GM10266 (cell line): ENCODE results near the gene SORCS1.

Experiments
- DNase-seq: peaks from one replicate; pipeline ENCODE4 v3.0.0; 2012; ENCODE audit errors: extremely low spot score
- CTCF ChIP-seq: IDR thresholded peaks from 2 replicates; pipeline ENCODE4 v1.5.1; 2012; ENCODE audit warnings: mild to moderate bottlenecking, low read depth; ENCODE audit not compliant: control insufficient read depth, insufficient read depth; ENCODE audit errors: missing control alignments

Gene SORCS1

GRCh38 chr10:106872176-106872575 lies 292.3 kb downstream of the SORCS1 start:
- no peak for TF ChIP-seq CTCF
- DNase-seq: no peak

GRCh38 chr10:106866244-106866845 lies 298.2 kb downstream of the SORCS1 start:
- TF ChIP-seq CTCF: peak; percentile 22
- no peak for DNase-seq

- DNase-seq: no peak
- no peak for TF ChIP-seq CTCF
Measured at GRCh38 chr10:106864031-106864430, 300.5 kb downstream of the SORCS1 start.

GRCh38 chr10:106863549-106863948 lies 301.0 kb downstream of the SORCS1 start:
- peak; percentile 32 for TF ChIP-seq CTCF
- DNase-seq: no peak

GRCh38 chr10:106859892-106860652 lies 304.4 kb downstream of the SORCS1 start:
- DNase-seq: no peak
- TF ChIP-seq CTCF: no peak

- no peak for DNase-seq
- TF ChIP-seq CTCF: no peak
Measured at GRCh38 chr10:106857728-106858127, 306.8 kb downstream of the SORCS1 start.

- no peak for DNase-seq
- TF ChIP-seq CTCF: no peak
Measured at GRCh38 chr10:106857213-106857612, 307.3 kb downstream of the SORCS1 start.
